ENCODE measurements around the gene TBX5. TPM values are rescaled to one million over a fixed set of nuclear protein-coding genes. Genes with fewer than 3 reads are reported as not detected.

The TBX5 gene
- total RNA-seq (2014; rRNA removed) = not detected in 2 replicates
- not detected for polyA plus RNA-seq (2012)

- no peak for DNase-seq (ENCODE audit: low read depth)
These were observed at the start of gene TBX5 for GRCh38 chr12:114405519-114406271. TBX5 (minus strand) TSS chr12:114406144; CDS start chr12:114403898, 2,246 bp downstream.

- no peak for DNase-seq (ENCODE audit: low read depth)
These were observed 45.7 kb upstream of the TBX5 start for GRCh38 chr12:114451657-114452056.

GRCh38 chr12:114450515-114451300, 44.8 kb upstream of the TBX5 start:
- no peak for DNase-seq (ENCODE audit: low read depth)

- DNase-seq (ENCODE audit: low read depth) = no peak
These were observed 44.1 kb upstream of the TBX5 start for GRCh38 chr12:114450019-114450418.

GRCh38 chr12:114448618-114448933, 42.6 kb upstream of the TBX5 start:
- DNase-seq (ENCODE audit: low read depth) = no peak

- no peak for DNase-seq (ENCODE audit: low read depth)
These were observed 42.1 kb upstream of the TBX5 start for GRCh38 chr12:114447799-114448617.

GRCh38 chr12:114447274-114447716, 41.4 kb upstream of the TBX5 start:
- DNase-seq (ENCODE audit: low read depth) = no peak

- DNase-seq (ENCODE audit: low read depth) = no peak
These were observed 39.7 kb upstream of the TBX5 start for GRCh38 chr12:114445401-114446323.

GRCh38 chr12:114444422-114445279, 38.7 kb upstream of the TBX5 start:
- no peak for DNase-seq (ENCODE audit: low read depth)

- DNase-seq (ENCODE audit: low read depth) = no peak
These were observed 37.9 kb upstream of the TBX5 start for GRCh38 chr12:114443607-114444421.

- no peak for DNase-seq (ENCODE audit: low read depth)
These were observed 36.6 kb upstream of the TBX5 start for GRCh38 chr12:114442578-114442977.

- no peak for DNase-seq (ENCODE audit: low read depth)
These were observed 35.6 kb upstream of the TBX5 start for GRCh38 chr12:114441545-114441944.

- no peak for DNase-seq (ENCODE audit: low read depth)
These were observed 35.1 kb upstream of the TBX5 start for GRCh38 chr12:114441039-114441383.

- DNase-seq (ENCODE audit: low read depth) = no peak
These were observed 34.5 kb upstream of the TBX5 start for GRCh38 chr12:114440270-114441038.

GRCh38 chr12:114439817-114440216, 33.9 kb upstream of the TBX5 start:
- no peak for DNase-seq (ENCODE audit: low read depth)

- DNase-seq (ENCODE audit: low read depth) = no peak
These were observed 33.3 kb upstream of the TBX5 start for GRCh38 chr12:114439261-114439683.

GRCh38 chr12:114438635-114439256, 32.8 kb upstream of the TBX5 start:
- no peak for DNase-seq (ENCODE audit: low read depth)

- no peak for DNase-seq (ENCODE audit: low read depth)
These were observed 28.4 kb upstream of the TBX5 start for GRCh38 chr12:114434341-114434740.

Measured in LHCN-M2 (cell line).